GM18507 (cell line): Measurements from ENCODE around the gene C1orf167.
"Not testable (repeated sequence)": the region's sequence is repeated elsewhere in the genome, so short reads cannot be mapped to it uniquely, and the experiment has no call there.

Experiments
- DNase-seq: peaks from one replicate; pipeline ENCODE4 v3.0.0; 2011; ENCODE audit warnings: low read depth; ENCODE audit not compliant: insufficient read length; ENCODE audit errors: extremely low spot score
- FAIRE-seq: peaks from 2 replicates; lab custom pipeline; 2011; peaks lifted over from hg19 to GRCh38; lab: Jason Lieb, UNC

The C1orf167 gene

GRCh38 chr1:11794446-11795237, 32.6 kb downstream of the C1orf167 start:
- DNase-seq: no peak
- FAIRE-seq: no peak

GRCh38 chr1:11795238-11795890, 33.4 kb downstream of the C1orf167 start:
- DNase-seq (no peak), FAIRE-seq (no peak)

- FAIRE-seq: no peak
Measured at GRCh38 chr1:11796036-11796828, 34.2 kb downstream of the C1orf167 start.

GRCh38 chr1:11797525-11798216, 35.7 kb downstream of the C1orf167 start:
- FAIRE-seq (no peak), DNase-seq (no peak)

More at GRCh38 chr1:11796036-11796828, 34.2 kb downstream of the C1orf167 start:
- no peak for DNase-seq

- no peak for FAIRE-seq
- no peak for DNase-seq
Measured at GRCh38 chr1:11799099-11799498, 37.1 kb downstream of the C1orf167 start.

- FAIRE-seq (no peak), DNase-seq (no peak)
Measured at GRCh38 chr1:11799896-11800295, 37.9 kb downstream of the C1orf167 start.

GRCh38 chr1:11800391-11800755, 38.4 kb downstream of the C1orf167 start:
- FAIRE-seq: no peak
- DNase-seq: no peak

GRCh38 chr1:11800756-11801433, 38.9 kb downstream of the C1orf167 start:
- DNase-seq (no peak), FAIRE-seq (no peak)

- FAIRE-seq: no peak
- no peak for DNase-seq
Measured at GRCh38 chr1:11802616-11802972, 40.6 kb downstream of the C1orf167 start.

- peak; percentile 55 for DNase-seq
- peak; percentile 85 for FAIRE-seq
Measured at GRCh38 chr1:11802973-11803885, 41.2 kb downstream of the C1orf167 start.

- not testable (repeated sequence) for FAIRE-seq, DNase-seq
Measured at GRCh38 chr1:11803924-11804665, 42.1 kb downstream of the C1orf167 start.

- DNase-seq (no peak), FAIRE-seq (peak; percentile 15)
Measured at GRCh38 chr1:11804666-11805421, 42.9 kb downstream of the C1orf167 start.

GRCh38 chr1:11805422-11806306, 43.7 kb downstream of the C1orf167 start, which contains the start of the genes CLCN6 and MTHFR:
Gene CLCN6 (plus strand): TSS chr1:11806191. CDS start chr1:11806263, 72 bp downstream.
Gene MTHFR (minus strand): TSS chr1:11805964. CDS start chr1:11803116, 2,848 bp downstream.
- peak; percentile 95 for DNase-seq
- FAIRE-seq: peak; percentile 98

- DNase-seq: peak; percentile 57
- peak; percentile 47 for FAIRE-seq
Measured at GRCh38 chr1:11806307-11806936, 44.4 kb downstream of the C1orf167 start.

- FAIRE-seq: no peak
- DNase-seq: no peak
Measured at GRCh38 chr1:11807133-11807532, 45.1 kb downstream of the C1orf167 start.
